Left ventricle myocardium inferior (tissue), 1 donor: Measurements from ENCODE around the gene ZNF609. TPM values are rescaled to one million over a fixed set of nuclear protein-coding genes. Genes with fewer than 3 reads are reported as not detected.

Source experiments
- DNase-seq: peaks from one replicate; pipeline ENCODE4 v3.0.0-alpha.2; 2020
- H3K27ac ChIP-seq: fragments of 200-600 bp; replicated peaks from 2 replicates; pipeline ENCODE4 v1.8.0; 2021
- H3K27me3 ChIP-seq: fragments of 200-600 bp; 2 replicates; pipeline ENCODE4 v1.8.0; 2021; ENCODE audit warnings: low read depth
- H3K36me3 ChIP-seq: fragments of 200-600 bp; 2 replicates; pipeline ENCODE4 v1.8.0; 2021
- H3K4me1 ChIP-seq: fragments of 200-600 bp; 2 replicates; pipeline ENCODE4 v1.8.0; 2021
- H3K4me3 ChIP-seq: fragments of 200-600 bp; 2 replicates; pipeline ENCODE4 v1.8.0; 2021; ENCODE audit warnings: mild to moderate bottlenecking, moderate library complexity
- H3K9me3 ChIP-seq: fragments of 200-600 bp; replicated peaks from 2 replicates; pipeline ENCODE4 v1.8.0; 2021
- intact Hi-C: fragments of 100-400 bp; cut with micrococcal nuclease; formaldehyde crosslinking; loops from one replicate; pipeline ENCODE4 v1.11.0; 2022
- total RNA-seq: library from RNA; stranded (reverse); fragmentation: NEBNext Ultra II Directional; extraction: Animal tissue kit (Norgen Biotek cat#: 25700); gene quantifications from one replicate; pipeline ENCODE4 v1.2.1, GENCODE V29; 2021
- TF ChIP-seq, protein P1 (sequence below): fragments of 200-600 bp; IDR thresholded peaks from 2 replicates; pipeline ENCODE4 v1.8.0; 2021; ENCODE audit warnings: antibody characterized with exemption, mild to moderate bottlenecking, borderline replicate concordance
- donor health status: DM: no; HTN: yes; CAD: no; lungs with severe emphysema.

The ZNF609 gene
- total RNA-seq, 1 donor from 2014 or later, result 14.7 TPM

DNA sequence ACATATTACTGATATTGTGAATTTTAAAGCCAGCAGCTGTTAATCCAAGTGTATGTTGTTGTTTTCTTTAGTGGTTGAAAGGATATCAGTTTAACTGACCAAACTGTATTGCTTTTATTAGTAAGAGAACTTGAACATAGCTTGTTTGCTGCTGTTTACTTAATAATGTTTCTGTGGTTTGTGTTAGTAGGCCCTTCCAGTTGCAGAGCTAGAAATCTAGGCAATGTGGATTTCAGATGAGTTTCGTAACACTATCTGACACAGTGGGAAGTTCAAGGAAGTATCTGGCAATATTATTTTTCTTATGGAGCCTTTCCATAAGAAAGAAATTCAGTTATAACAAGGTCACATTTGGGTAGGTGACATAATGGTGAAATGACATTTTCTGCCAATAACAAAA is 18.5 kb downstream of the ZNF609 start:
- no peak overlapping the region for H3K27ac ChIP-seq
- H3K4me1 ChIP-seq, result peaks cover 4% of the 10 kb centered on the region
- intact Hi-C loops, result no loop called here

DNA sequence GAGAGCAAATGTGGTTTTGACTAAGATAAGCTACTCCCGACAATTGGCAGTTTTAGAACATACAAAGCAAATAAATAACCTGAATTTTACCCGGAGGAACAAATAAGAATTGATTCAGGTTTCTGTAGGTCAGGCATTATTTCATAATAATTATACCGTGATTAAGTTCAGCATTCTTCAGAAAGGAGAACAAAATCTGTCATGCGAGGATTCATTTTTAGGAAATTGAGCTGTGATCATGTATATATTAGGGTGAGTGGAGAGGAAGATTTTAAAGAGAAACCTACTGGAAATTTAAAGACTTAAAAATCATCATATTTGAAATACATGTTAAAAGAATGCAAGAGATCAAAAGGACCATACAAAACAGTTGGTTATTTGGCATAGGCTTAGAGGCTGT is 20.5 kb downstream of the ZNF609 start:
- Histone ChIP-seq H3K9me3 (no peaks in the 10 kb centered on the region), H3K27me3 (no peaks in the 10 kb centered on the region), H3K4me1 (peaks cover 4% of the 10 kb centered on the region), H3K36me3 (peaks cover 3% of the 10 kb centered on the region), H3K4me3 (no peak overlapping the region), H3K27ac (no peak overlapping the region)
- TF ChIP-seq, protein P1, sequence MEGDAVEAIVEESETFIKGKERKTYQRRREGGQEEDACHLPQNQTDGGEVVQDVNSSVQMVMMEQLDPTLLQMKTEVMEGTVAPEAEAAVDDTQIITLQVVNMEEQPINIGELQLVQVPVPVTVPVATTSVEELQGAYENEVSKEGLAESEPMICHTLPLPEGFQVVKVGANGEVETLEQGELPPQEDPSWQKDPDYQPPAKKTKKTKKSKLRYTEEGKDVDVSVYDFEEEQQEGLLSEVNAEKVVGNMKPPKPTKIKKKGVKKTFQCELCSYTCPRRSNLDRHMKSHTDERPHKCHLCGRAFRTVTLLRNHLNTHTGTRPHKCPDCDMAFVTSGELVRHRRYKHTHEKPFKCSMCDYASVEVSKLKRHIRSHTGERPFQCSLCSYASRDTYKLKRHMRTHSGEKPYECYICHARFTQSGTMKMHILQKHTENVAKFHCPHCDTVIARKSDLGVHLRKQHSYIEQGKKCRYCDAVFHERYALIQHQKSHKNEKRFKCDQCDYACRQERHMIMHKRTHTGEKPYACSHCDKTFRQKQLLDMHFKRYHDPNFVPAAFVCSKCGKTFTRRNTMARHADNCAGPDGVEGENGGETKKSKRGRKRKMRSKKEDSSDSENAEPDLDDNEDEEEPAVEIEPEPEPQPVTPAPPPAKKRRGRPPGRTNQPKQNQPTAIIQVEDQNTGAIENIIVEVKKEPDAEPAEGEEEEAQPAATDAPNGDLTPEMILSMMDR, result no peak
- no peak for DNase-seq
- intact Hi-C loops, result no loop called here

More for the DNA sequence above, 18.5 kb downstream of the ZNF609 start:
- TF ChIP-seq, protein P1, result no peak
- DNase-seq, result no peak
- Histone ChIP-seq H3K36me3 (peaks cover 3% of the 10 kb centered on the region), H3K4me3 (no peak overlapping the region), H3K9me3 (no peaks in the 10 kb centered on the region), H3K27me3 (no peaks in the 10 kb centered on the region)

DNA sequence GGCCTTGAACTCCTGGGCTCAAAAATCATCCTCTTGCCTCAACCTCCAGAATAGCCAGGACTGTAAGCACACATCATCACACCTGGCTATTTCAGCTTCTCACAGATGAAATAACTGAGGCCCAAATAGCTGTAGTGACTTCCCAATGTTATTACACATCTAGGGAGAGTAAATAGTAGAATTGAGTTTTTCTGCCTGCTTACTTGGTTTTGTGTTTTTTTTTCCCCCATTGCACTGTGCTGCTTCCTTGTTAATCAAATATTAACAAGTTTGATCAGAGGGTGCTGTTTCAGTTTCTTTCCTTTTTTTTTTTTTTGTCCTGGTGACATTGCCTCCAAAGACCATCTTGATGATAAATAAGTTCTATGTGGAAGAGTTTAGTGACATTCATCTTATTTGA is 23.4 kb downstream of the ZNF609 start:
- Histone ChIP-seq H3K36me3 (peaks cover 3% of the 10 kb centered on the region), H3K27me3 (no peaks in the 10 kb centered on the region), H3K9me3 (no peaks in the 10 kb centered on the region), H3K4me3 (no peak overlapping the region), H3K27ac (no peak overlapping the region), H3K4me1 (no peaks in the 10 kb centered on the region)
- TF ChIP-seq, protein P1, result no peak
- DNase-seq, result no peak
- intact Hi-C loops, result no loop called here

DNA sequence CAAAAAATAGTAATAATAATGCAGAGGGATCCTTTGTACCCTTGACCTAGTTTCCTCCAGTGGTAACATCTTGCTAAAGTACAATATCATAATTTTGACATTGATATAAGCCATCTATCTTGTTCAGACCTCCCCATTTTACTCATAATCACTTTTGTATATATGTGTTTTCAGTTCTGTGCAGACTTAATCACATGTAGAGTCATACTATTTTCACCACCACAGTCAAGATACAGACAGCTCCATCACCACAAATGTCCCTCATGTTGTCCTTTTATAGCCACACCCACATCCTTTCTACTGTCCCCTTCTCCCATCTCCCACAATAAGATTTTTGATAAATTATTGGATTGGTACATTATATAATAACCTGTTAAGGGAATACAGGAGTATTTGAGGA is 25.4 kb downstream of the ZNF609 start:
- H3K27me3 ChIP-seq, result no peaks in the 10 kb centered on the region
- no peak overlapping the region for H3K27ac ChIP-seq
- DNase-seq, result no peak
- peaks cover 6% of the 10 kb centered on the region for H3K4me1 ChIP-seq
- intact Hi-C loops, result no loop called here
- H3K4me3 ChIP-seq, result no peak overlapping the region
- H3K36me3 ChIP-seq, result peaks cover 13% of the 10 kb centered on the region
- TF ChIP-seq, protein P1, result no peak
- no peaks in the 10 kb centered on the region for H3K9me3 ChIP-seq

DNA sequence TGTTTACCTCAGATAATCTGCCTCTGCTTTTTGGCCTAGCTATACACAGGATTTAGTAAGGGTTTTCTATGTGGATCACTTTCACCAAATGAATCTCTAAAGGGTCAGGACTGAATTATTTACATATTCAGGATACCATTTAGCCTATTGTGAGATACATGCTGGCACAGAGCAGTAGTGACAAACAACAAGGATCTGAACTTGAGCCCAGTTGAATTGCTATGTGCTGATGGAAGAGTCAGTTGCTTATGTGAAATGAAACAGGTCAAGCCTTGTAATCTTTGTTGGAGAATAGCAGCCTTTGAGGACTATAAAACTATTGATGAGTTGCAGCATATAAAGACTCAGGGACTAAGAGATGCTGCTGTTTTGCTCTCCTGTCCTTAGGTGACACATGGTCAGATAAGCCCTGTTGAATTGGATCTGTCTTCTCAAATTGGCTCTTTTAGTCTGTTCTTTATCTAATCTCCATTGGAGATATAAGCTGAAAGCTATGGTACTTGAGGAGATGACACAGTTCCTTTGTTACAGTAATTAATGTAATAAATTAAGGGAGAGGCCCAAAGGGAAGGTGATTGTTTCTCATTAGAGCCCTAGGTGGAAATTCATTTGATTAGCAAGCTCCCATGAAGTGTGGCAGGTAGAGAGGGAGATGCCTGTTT is 30.4 kb downstream of the ZNF609 start:
- Histone ChIP-seq H3K27ac (no peak overlapping the region), H3K4me1 (peaks cover 9% of the 10 kb centered on the region), H3K36me3 (peaks cover 10% of the 10 kb centered on the region), H3K27me3 (no peaks in the 10 kb centered on the region), H3K9me3 (no peaks in the 10 kb centered on the region), H3K4me3 (no peak overlapping the region)
- intact Hi-C loops, result no loop called here
- TF ChIP-seq, protein P1, result no peak
- no peak for DNase-seq
